HT-29 (cell line): Measurements from ENCODE around the gene PCDHGB7. TPM values are rescaled to one million over a fixed set of nuclear protein-coding genes. Genes with fewer than 3 reads are reported as not detected.
"Not testable (repeated sequence)": the region's sequence is repeated elsewhere in the genome, so short reads cannot be mapped to it uniquely, and the experiment has no call there.

Source experiments
- DNase-seq: peaks from one replicate; pipeline ENCODE4 v3.0.0-alpha.2; 2015; ENCODE audit warnings: low spot score
- total RNA-seq: library from RNA; depleted of rRNA; stranded (reverse); fragments of >200 nt; shearing (Covaris generic); gene quantifications from 2 replicates; pipeline ENCODE4 v1.2.3, GENCODE V29; 2014; rRNA removed

PCDHGB7 gene
- total RNA-seq, 1 experiment from 2014 or later = 0.66 TPM

DNA sequence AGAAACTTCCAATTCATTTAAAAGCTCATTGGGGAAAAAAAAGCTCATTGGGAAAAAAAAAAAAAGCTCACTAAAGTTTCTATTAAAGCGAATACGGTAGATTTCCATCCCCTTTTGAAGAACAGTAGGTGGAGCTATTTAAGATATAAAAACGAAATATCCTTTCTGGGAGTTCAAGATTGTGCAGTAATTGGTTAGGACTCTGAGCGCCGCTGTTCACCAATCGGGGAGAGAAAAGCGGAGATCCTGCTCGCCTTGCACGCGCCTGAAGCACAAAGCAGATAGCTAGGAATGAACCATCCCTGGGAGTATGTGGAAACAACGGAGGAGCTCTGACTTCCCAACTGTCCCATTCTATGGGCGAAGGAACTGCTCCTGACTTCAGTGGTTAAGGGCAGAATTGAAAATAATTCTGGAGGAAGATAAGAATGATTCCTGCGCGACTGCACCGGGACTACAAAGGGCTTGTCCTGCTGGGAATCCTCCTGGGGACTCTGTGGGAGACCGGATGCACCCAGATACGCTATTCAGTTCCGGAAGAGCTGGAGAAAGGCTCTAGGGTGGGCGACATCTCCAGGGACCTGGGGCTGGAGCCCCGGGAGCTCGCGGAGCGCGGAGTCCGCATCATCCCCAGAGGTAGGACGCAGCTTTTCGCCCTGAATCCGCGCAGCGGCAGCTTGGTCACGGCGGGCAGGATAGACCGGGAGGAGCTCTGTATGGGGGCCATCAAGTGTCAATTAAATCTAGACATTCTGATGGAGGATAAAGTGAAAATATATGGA lies 13.0 kb downstream of the PCDHGB7 start, which contains the start of gene PCDHGA12:
PCDHGA12 (plus strand) TSS at position 176 of the 782 bp plus-strand sequence; CDS start at position 429, 253 bp downstream.
- no peak for DNase-seq

DNA sequence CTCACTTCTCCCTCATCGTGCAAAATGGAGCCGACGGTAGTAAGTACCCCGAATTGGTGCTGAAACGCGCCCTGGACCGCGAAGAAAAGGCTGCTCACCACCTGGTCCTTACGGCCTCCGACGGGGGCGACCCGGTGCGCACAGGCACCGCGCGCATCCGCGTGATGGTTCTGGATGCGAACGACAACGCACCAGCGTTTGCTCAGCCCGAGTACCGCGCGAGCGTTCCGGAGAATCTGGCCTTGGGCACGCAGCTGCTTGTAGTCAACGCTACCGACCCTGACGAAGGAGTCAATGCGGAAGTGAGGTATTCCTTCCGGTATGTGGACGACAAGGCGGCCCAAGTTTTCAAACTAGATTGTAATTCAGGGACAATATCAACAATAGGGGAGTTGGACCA lies 13.8 kb downstream of the PCDHGB7 start:
- no peak for DNase-seq

DNA sequence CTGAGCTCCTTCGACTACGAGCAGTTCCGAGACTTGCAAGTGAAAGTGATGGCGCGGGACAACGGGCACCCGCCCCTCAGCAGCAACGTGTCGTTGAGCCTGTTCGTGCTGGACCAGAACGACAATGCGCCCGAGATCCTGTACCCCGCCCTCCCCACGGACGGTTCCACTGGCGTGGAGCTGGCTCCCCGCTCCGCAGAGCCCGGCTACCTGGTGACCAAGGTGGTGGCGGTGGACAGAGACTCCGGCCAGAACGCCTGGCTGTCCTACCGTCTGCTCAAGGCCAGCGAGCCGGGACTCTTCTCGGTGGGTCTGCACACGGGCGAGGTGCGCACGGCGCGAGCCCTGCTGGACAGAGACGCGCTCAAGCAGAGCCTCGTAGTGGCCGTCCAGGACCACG lies 14.8 kb downstream of the PCDHGB7 start:
- not testable (repeated sequence) for DNase-seq

DNA sequence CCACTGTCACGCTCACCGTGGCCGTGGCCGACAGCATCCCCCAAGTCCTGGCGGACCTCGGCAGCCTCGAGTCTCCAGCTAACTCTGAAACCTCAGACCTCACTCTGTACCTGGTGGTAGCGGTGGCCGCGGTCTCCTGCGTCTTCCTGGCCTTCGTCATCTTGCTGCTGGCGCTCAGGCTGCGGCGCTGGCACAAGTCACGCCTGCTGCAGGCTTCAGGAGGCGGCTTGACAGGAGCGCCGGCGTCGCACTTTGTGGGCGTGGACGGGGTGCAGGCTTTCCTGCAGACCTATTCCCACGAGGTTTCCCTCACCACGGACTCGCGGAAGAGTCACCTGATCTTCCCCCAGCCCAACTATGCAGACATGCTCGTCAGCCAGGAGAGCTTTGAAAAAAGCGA lies 15.2 kb downstream of the PCDHGB7 start:
- DNase-seq = not testable (repeated sequence)

DNA sequence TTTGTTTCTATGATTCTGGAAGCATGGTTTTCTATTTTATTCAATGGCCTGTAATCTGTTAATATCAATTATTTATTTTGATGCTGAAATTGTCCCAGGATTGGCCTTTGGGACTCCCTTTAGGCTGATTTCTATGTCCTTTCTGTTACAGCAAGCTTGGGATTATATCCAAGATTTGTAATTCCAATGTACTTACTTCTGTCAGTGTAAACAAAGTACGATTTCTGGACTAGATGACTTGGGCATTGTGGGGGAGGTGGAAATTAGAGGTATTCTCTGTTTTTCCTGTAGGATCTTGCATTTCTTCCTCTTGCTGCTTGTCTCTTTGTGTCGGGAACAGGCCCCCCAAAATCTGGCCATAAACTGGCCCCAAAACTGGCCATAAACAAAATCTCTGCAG lies 16.5 kb downstream of the PCDHGB7 start:
- no peak for DNase-seq

DNA sequence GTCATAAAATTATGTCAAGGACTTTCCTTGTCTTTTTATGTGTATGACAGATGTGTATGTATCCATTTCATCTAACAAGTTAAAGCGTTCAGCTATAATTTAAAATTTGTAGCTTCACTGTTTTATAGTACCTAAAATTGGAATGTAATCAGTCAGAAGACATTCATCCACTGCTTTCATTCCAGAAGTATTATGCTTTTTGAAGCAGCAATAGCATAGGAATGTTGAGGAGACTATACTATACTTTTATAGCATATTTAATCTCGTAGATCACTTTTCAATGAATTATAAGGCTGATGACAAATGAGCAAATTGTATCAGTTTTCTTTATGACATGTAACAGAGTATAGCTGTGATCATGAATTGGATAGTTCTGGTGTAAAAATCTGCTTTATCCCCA lies 19.7 kb downstream of the PCDHGB7 start:
- DNase-seq = no peak

DNA sequence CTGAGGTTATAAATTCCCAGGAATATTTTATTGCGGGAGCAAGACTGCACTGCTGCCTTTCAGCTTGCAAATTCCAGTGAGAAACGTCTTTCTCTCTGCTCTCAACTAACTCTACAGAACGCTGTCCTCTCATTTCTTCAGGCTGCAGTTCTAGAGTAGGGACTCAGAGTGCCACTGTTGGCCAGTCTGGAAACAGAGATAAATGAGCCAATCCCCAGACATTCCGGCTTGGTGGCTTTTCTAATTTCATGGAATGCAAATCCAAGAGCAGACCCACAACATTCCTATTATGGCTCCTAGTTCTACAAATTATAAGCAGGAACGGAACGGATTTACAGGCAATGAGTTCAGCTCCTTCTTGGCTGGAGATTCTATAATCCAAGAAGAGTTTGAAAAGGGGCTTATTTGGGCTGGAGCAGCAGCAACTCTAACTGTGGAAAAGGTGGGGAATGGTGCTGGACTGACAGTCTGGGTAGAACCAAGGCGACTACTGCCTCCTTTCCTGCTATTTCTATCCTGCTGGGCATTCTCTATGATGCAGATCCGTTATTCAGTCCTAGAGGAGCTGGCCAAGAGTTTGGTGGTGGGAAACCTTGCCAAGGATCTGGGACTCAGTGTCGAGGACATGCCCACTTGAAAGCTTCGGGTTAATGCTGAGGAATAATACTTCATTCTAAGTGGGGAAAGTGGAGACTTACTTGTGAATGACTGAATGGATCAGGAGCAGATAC lies 22.1 kb downstream of the PCDHGB7 start:
- DNase-seq = no peak

DNA sequence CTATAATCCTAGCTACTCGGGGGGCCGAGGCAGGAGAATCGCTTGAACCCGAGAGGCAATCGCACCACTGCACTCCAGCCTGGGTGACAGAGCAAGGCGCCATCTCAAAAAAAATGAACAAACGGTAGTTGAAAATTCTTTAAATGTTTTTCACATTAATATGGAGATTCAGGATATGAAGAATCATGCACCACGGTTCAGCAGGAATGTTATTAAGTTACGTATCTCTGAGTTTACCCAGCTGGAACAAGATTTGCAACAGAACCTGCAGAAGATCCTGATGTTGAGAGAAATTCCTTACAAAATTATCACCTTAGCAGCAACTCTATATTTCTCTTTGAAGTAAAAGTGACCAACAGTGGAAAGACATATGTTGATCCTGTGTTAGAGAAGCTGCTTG lies 22.9 kb downstream of the PCDHGB7 start:
- DNase-seq = no peak

DNA sequence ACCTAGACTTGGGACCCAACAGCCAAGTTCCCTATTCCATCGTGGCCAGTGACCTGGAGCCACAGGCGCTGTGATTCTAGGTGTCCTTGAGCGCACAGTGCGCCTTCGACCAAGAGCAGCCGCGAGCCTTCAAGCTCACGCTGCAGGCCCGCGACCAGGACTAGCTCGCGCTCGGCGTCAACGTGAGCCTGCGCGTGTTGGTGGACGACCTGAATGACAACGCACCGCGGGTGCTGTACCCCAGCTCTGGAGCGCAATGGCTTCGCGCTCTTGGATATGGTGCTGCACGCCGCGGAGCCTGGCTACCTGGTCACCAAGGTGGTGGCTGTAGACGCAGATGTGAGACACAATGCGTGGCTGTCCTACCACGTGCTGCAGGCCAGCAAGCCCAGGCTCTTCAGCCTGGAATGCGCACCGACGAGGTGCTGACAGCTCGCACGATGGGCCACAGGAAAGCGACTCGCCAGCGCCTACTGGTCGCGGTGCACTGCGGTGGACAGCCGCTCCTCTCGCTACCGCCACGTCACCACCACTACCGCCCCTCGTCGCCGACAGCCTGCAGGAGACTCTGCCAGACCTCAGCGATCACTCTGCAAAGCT lies 24.2 kb downstream of the PCDHGB7 start:
- no peak for DNase-seq

DNA sequence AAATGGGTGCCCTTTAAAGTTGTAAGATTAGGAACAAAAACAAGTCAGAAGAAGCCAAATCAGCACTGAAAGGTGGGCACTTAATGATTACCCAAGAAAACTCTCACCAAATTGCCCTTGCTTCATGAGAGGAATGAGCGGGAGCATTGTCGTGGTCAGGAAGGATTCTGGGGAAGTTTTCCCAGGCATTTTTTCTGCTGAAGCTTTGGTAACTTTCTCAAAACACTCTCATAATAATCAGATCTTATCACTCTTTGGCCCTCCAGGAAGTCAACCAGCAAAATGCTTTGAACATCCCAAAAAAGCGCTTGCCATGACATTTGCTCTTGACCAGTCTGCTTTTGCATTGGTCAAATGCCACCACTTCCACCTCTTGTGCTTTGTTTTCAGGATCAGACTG lies 47.9 kb downstream of the PCDHGB7 start:
- no peak for DNase-seq

Other genes starting within 250 kb of the PCDHGB7 start
- gene PCDHB7, start 245.0 kb upstream of the PCDHGB7 start, total RNA-seq = 0.05 TPM in 2 replicates
- 0.16 TPM in 1 of 2 replicates, not detected in the other for gene PCDHB8, start 239.9 kb upstream of the PCDHGB7 start, total RNA-seq
- gene PCDHB16, start 235.3 kb upstream of the PCDHGB7 start, total RNA-seq = 0.05 and 0.69 TPM in 2 replicates
- gene PCDHB9, start 230.5 kb upstream of the PCDHGB7 start, total RNA-seq = 0.03 and 0.25 TPM in 2 replicates
- 0.05 TPM in 1 of 2 replicates, not detected in the other for gene PCDHB10, start 225.3 kb upstream of the PCDHGB7 start, total RNA-seq
- 0.23 TPM in 1 of 2 replicates, not detected in the other for gene PCDHB11, start 218.1 kb upstream of the PCDHGB7 start, total RNA-seq
- gene PCDHB12, start 209.0 kb upstream of the PCDHGB7 start, total RNA-seq = 0.13 and 0.18 TPM in 2 replicates
- gene PCDHB13, start 203.8 kb upstream of the PCDHGB7 start, total RNA-seq = 0.05 and 0.15 TPM in 2 replicates
- gene PCDHB14, start 194.3 kb upstream of the PCDHGB7 start, total RNA-seq = 0.18 and 0.31 TPM in 2 replicates
- 0.05 and 0.20 TPM in 2 replicates for gene PCDHB15, start 172.3 kb upstream of the PCDHGB7 start, total RNA-seq
- 0.33 TPM in 1 of 2 replicates, not detected in the other for gene SLC25A2, start 113.6 kb upstream of the PCDHGB7 start, total RNA-seq
- gene TAF7, start 96.9 kb upstream of the PCDHGB7 start, total RNA-seq = 36.5 and 44.4 TPM in 2 replicates
- gene PCDHGA1, start 87.2 kb upstream of the PCDHGB7 start, total RNA-seq = 0.21 and 0.61 TPM in 2 replicates
- 0.03 and 0.05 TPM in 2 replicates for gene PCDHGA2, start 78.9 kb upstream of the PCDHGB7 start, total RNA-seq
- gene PCDHGA3, start 73.8 kb upstream of the PCDHGB7 start, total RNA-seq = 0.10 TPM in 1 of 2 replicates, not detected in the other
- gene PCDHGB1, start 67.6 kb upstream of the PCDHGB7 start, total RNA-seq = 0.10 and 0.23 TPM in 2 replicates
- 0.05 TPM in 1 of 2 replicates, not detected in the other for gene PCDHGA4, start 62.7 kb upstream of the PCDHGB7 start, total RNA-seq
- gene PCDHGB2, start 57.7 kb upstream of the PCDHGB7 start, total RNA-seq = 0.26 TPM in 1 of 2 replicates, not detected in the other
- gene PCDHGA5, start 53.5 kb upstream of the PCDHGB7 start, total RNA-seq = 0.13 TPM in 2 replicates
- gene PCDHGB3, start 47.4 kb upstream of the PCDHGB7 start, total RNA-seq = 0.41 and 0.47 TPM in 2 replicates
- gene PCDHGA6, start 43.8 kb upstream of the PCDHGB7 start, total RNA-seq = 0.21 and 0.48 TPM in 2 replicates
- gene PCDHGA7, start 34.9 kb upstream of the PCDHGB7 start, total RNA-seq = 0.03 TPM in 1 of 2 replicates, not detected in the other
- gene PCDHGB4, start 30.0 kb upstream of the PCDHGB7 start, total RNA-seq = 0.05 TPM in 1 of 2 replicates, not detected in the other
- gene PCDHGA8, start 25.0 kb upstream of the PCDHGB7 start, total RNA-seq = 0.10 TPM in 1 of 2 replicates, not detected in the other
- gene PCDHGB5, start 19.7 kb upstream of the PCDHGB7 start, total RNA-seq = not detected in 2 replicates
- gene PCDHGA9, start 14.9 kb upstream of the PCDHGB7 start, total RNA-seq = 0.31 and 0.50 TPM in 2 replicates
- gene PCDHGB6, start 9.7 kb upstream of the PCDHGB7 start, total RNA-seq = 0.18 and 0.33 TPM in 2 replicates
- 2.8 and 4.3 TPM in 2 replicates for gene PCDHGA10, start 4.7 kb upstream of the PCDHGB7 start, total RNA-seq
- 0.13 and 0.64 TPM in 2 replicates for gene PCDHGA11, start 3.4 kb downstream of the PCDHGB7 start, total RNA-seq
- 0.13 and 0.37 TPM in 2 replicates for gene PCDHGA12, start 12.8 kb downstream of the PCDHGB7 start, total RNA-seq
- 1.8 and 2.1 TPM in 2 replicates for gene PCDHGC3, start 58.3 kb downstream of the PCDHGB7 start, total RNA-seq
- 1.7 TPM in 1 of 2 replicates, not detected in the other for gene PCDHGC4, start 67.4 kb downstream of the PCDHGB7 start, total RNA-seq
- gene PCDHGC5, start 71.4 kb downstream of the PCDHGB7 start, total RNA-seq = 0.61 TPM in 1 of 2 replicates, not detected in the other
- gene DIAPH1, start 201.3 kb downstream of the PCDHGB7 start, total RNA-seq = 52.1 and 74.7 TPM in 2 replicates
- 69.8 and 84.9 TPM in 2 replicates for gene HDAC3, start 219.2 kb downstream of the PCDHGB7 start, total RNA-seq
- gene RELL2, start 219.3 kb downstream of the PCDHGB7 start, total RNA-seq = 26.6 and 27.2 TPM in 2 replicates
- gene FCHSD1, start 233.7 kb downstream of the PCDHGB7 start, total RNA-seq = 24.3 and 30.6 TPM in 2 replicates